T47D (cell line): Measurements from ENCODE around the gene HSD17B8.
A peak's percentile ranks its signal among the peaks of the same experiment; 100 is the strongest.

Source experiments
- DNase-seq, 2 experiments: peaks; one replicate each; pipeline versions ENCODE4 v3.0.0 to v3.0.0-alpha.2; 2011 to 2012; ENCODE audit warnings: low read depth in 1 of 2, low spot score in 1 of 2
- JUND ChIP-seq: IDR thresholded peaks from 2 replicates; pipeline ENCODE4 v1.6.1; 2012; ENCODE audit warnings: low read depth
- in situ Hi-C: cut with HindIII; loops from 2 replicates; pipeline ENCODE4 v1.10.0; 2016; ENCODE audit warnings: low sequenced_read_pairs, low pct_unique_long_range_greater_than_20kb

HSD17B8 gene

GRCh38 chr6:33198853-33199436 is 5.5 kb upstream of the HSD17B8 start:
- no peak for TF ChIP-seq JUND
- in situ Hi-C loops: no loop called here
- DNase-seq: no peak

GRCh38 chr6:33199687-33200218 is 4.7 kb upstream of the HSD17B8 start:
- in situ Hi-C loops: no loop called here

DNA sequence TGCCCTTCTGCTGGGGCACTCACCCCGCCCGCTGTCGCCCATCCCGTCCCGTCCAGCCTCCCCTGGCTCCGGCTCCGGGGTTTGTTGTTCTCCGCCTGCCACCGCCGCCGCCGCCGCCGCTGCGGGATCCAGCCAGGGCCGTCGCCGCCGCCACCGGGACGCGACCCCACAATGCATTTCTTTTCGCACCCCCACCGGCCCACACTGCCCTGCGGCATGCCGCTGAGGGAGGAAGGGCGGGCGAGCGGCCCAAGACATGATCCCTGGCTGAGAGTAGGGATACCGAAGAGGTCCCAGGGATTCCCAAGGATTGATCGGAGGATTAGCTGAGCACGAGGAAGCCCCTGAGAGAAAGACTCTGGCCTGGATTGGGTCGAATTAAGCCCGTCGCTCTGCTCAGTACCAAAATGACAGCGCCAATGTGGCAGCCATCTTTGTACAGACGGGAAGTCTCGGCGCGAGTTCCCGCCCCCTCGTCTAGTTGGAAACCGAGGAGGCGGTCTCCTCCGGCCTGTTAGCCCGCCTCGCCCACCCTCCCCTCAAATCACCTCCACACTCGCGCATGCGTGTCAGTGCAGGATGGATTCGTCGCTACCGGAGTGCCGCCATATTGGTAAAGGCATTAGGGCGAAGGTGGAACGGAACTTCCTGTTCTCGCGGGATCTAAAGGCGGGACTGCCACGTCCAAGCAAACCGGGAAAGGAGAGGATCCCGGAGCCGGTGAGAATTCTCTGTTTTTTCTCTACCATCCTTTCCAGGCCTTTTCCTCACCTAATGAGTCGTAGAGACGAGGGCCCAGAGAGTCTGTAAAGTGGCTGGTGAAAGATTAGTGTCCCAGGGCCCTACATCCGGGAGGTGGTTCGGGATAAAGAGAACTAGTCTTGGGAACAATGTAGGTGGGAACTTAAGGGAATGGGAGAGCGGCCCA is 4.0 kb upstream of the HSD17B8 start, which contains the start of the genes RXRB and SLC39A7:
RXRB (minus strand) TSS at position 447 of the 928 bp plus-strand sequence; CDS start at position 258, 189 bp downstream.
SLC39A7 (plus strand) TSS at position 649 of the 928 bp plus-strand sequence. CDS start 379 bp downstream, outside the sequence.
- no peak for TF ChIP-seq JUND
- peak; percentile 96 to 99 for DNase-seq
- in situ Hi-C loops: no loop called here

More at GRCh38 chr6:33199687-33200218, 4.7 kb upstream of the HSD17B8 start:
- TF ChIP-seq JUND: no peak
- DNase-seq: peak; percentile 66 to 78

- no peak for TF ChIP-seq JUND
- in situ Hi-C loops: no loop called here
Measured at GRCh38 chr6:33201147-33201545, 3.3 kb upstream of the HSD17B8 start.

GRCh38 chr6:33201935-33202334 is 2.5 kb upstream of the HSD17B8 start:
- in situ Hi-C loops: no loop called here
- no peak for DNase-seq
- no peak for TF ChIP-seq JUND

More at GRCh38 chr6:33201147-33201545, 3.3 kb upstream of the HSD17B8 start:
- DNase-seq: no peak

DNA sequence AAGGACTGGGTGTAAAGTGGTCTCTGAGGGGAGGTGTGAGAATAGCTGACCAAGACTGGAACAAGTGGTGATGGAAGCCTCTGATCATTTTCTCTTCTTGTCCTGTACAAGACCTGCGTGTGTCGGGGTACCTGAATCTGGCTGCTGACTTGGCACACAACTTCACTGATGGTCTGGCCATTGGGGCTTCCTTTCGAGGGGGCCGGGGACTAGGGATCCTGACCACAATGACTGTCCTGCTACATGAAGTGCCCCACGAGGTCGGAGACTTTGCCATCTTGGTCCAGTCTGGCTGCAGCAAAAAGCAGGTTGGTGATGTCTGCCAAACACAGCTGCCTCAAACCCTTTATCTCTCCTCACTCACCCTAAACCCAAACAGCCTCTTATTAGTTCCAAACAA is 1.7 kb upstream of the HSD17B8 start:
- in situ Hi-C loops: no loop called here
- DNase-seq: no peak
- no peak for TF ChIP-seq JUND

DNA sequence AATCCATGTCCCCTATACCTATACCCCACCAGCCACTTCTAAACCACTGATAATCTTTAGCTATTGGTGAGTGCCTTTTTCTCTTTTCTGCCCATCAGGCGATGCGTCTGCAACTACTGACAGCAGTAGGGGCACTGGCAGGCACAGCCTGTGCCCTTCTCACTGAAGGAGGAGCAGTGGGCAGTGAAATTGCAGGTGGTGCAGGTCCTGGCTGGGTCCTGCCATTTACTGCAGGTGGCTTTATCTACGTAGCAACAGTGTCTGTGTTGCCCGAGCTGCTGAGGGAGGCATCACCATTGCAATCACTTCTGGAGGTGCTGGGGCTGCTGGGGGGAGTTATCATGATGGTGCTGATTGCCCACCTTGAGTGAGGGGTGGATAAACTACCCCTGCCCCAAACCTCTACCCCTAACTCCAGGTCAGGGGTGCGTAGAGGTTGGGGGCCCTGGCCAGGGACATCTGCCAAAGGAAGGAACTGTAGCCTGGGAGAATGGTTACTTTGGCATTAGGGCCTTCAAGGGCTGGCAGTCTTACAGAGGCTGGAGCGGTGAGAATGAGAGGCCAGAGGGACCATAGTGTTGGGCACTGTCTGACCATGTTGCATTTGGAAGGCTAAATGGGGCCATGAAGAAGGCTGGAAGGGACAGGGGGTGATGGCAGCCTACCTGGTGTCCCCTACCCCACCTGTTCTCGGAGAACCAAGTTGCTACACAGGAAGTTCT is 851 bp upstream of the HSD17B8 start:
- no peak for DNase-seq
- no peak for TF ChIP-seq JUND
- in situ Hi-C loops: no loop called here

- in situ Hi-C loops: no loop called here
- DNase-seq: no peak
- no peak for TF ChIP-seq JUND
Measured at GRCh38 chr6:33204165-33204414, 365 bp upstream of the HSD17B8 start.

DNA sequence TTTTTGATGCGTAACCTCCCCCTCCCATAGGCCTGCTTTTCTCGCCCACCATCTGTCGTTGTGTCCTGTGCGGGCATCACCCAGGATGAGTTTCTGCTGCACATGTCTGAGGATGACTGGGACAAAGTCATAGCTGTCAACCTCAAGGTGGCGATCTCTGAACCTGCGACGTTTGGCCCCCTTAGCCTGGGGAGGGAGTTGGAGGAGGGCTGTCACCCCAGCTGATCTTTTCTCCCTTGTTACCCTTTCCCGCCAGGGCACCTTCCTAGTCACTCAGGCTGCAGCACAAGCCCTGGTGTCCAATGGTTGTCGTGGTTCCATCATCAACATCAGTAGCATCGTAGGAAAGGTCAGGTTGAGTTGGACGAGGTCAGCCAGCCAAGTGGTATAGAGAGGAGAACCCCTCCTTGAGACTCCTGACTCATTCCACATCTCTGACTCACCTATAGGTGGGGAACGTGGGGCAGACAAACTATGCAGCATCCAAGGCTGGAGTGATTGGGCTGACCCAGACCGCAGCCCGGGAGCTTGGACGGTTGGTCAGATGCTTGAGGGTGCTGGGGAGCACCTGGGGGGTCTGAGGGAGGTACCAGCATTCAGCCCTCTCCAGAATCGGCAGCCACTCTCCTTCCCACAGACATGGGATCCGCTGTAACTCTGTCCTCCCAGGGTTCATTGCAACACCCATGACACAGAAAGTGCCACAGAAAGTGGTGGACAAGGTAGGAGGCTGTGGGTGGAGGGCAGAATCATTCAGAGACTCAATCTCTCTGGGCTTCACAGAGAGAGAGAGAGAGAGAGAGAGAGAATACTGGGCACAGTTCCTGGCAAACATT is 954 bp downstream of the HSD17B8 start:
- TF ChIP-seq JUND: no peak
- no peak for DNase-seq
- in situ Hi-C loops: no loop called here

- in situ Hi-C loops: no loop called here
- no peak for TF ChIP-seq JUND
- no peak for DNase-seq
Measured at GRCh38 chr6:33206027-33206863, 1.8 kb downstream of the HSD17B8 start.
